HG03039 (cell line): ENCODE results near the gene ANGPTL5.
"Not testable (repeated sequence)": the region's sequence is repeated elsewhere in the genome, so short reads cannot be mapped to it uniquely, and the experiment has no call there.

Experiments
- ATAC-seq: cut with Tn5 transposase; IDR thresholded peaks from one replicate; pipeline ENCODE4 v1.9.1; 2021; ENCODE audit warnings: mild to moderate bottlenecking, moderate library complexity; ENCODE audit not compliant: unreplicated experiment

ANGPTL5 gene

DNA sequence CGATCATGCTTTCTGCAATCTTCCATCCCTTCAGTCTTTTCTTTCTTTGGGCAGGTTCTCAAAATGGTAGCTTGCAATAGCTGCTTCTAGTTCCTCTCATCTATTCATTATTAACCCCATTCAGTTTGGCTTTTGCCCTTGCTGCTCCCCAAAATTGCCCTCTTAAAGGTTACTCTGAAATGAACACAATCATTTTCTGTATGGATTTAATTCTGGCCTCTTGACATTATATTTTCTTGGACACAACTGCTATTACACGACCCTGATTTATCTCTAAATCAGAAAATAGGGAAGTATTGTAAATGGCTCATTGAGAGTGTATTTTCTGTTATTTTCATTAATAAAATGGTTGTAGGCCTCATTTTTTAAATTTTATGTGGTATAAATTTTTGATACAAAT lies at the start of gene ANGPTL5:
TSS of gene ANGPTL5 (minus strand) at position 101 of the 400 bp plus-strand sequence. CDS start 8,613 bp downstream, outside the sequence.
- ATAC-seq: no peak

- not testable (repeated sequence) for ATAC-seq
Observed at GRCh38 chr11:101964200-101964599, 47.9 kb upstream of the ANGPTL5 start.

GRCh38 chr11:101960231-101960630 lies 43.9 kb upstream of the ANGPTL5 start:
- no peak for ATAC-seq

- no peak for ATAC-seq
Observed at GRCh38 chr11:101955701-101956100, 39.4 kb upstream of the ANGPTL5 start.

DNA sequence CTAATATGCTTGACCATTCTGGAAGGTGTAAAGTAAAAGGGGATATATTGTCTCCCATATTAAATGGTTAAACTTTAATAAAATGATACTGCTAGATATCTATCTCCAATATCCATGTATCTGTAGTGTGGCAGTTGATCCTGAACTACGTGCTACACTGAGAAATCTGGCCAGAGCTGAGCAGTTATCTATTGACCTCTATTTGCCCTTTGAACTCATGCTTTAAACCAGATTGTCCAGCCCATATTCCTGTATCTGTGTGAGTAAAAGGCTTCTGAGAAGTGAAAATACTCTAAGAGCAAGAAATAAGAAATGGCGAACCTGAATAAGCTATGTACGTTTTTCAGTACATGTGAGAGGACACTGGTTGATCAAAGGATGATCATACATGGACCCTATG lies 39.0 kb upstream of the ANGPTL5 start:
- no peak for ATAC-seq

DNA sequence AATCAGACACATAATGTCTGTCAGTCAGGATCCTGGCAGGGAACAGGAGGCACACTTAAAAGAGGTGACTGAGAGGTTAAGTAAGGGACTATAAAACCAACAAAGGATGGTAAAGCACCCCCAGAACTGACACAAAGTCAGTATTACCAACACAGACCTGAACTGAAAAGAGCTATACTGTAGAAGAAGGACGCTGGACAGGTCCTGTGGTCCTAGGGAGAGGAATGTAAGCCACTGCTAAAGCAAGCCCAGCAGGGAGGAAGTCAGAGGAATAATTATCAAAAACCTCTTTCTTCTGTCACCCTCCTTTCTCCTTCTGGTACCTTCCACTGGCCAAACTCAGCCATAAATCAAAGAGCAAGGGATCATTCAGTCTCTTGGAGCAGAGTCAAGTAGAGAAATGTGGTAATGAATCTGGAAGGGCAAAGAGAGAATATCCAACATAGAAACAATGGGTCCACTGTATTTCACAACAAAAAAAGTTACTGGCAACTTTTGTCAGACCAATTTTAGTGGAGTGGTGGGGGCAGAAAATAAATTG lies 33.4 kb upstream of the ANGPTL5 start:
- no peak for ATAC-seq

- no peak for ATAC-seq
Observed at GRCh38 chr11:101945448-101945847, 29.1 kb upstream of the ANGPTL5 start.

DNA sequence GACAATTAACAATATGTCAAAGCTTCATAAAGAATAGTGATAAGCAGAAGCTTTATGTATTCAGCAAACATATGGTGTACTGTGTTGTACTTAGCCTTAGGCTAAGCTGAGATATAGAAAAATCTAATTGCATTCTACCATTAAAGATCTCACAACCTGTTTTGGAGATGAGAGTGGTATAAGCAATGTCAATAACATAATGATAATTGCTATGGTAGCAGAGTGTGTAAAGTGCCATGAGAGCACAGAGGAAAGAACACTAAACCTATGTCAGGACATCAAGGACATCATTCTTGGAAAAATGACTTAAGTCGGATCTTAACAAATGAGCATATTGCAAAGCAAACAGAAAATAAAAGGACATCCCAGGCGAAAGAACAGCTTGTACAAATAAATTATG lies 28.6 kb upstream of the ANGPTL5 start:
- ATAC-seq: no peak

- no peak for ATAC-seq
Observed at GRCh38 chr11:101940901-101941520, 24.7 kb upstream of the ANGPTL5 start.

GRCh38 chr11:101931692-101932091 lies 15.4 kb upstream of the ANGPTL5 start:
- ATAC-seq: no peak

DNA sequence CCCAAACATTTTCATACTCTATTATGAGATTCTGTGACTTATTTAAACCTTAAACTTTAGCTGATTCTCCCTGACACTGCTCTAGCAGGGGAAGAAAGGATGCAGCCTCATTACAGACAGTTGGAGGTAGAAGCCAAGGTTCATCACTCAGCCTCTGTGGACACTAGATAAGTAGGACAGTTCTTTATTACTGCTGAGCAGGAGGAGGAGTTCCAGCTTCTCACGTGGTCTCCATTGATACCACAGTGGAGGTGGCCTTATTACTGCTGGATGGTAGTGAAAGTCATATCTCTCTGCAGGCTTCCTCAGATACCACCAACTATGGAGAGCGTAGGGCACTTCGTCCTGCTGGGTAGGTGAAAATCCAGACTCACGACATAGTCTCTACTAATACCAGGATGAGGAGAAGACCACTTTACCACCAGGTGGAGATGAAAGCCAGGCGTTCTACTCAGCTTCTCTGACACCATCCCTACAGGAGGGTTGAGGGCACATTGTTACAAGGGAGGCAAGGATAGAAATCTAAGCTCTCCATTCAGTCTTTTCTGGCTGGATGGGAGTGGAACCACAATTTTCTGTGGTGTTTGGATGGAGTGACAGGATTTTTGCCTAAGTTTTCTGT lies 13.1 kb upstream of the ANGPTL5 start:
- ATAC-seq: no peak

GRCh38 chr11:101923554-101923953 lies 7.2 kb upstream of the ANGPTL5 start:
- no peak for ATAC-seq

DNA sequence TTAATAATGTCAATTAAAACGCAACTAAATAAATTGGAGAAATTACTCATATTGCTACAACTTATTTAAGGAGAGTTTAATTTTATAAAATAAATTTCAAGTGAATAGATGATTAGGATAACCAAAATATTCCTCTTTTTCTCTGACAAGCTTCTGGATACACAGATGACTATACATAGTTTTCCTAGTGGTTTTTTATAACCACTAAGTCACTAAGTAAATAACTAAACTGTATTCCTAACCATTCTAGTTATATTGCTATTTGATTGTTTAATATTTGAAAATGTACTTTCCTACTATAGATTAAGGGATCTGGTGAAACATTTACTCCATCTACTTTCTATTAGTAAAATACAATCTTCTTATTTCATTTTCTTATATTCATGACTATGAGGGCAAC lies 4.7 kb upstream of the ANGPTL5 start:
- ATAC-seq: no peak

DNA sequence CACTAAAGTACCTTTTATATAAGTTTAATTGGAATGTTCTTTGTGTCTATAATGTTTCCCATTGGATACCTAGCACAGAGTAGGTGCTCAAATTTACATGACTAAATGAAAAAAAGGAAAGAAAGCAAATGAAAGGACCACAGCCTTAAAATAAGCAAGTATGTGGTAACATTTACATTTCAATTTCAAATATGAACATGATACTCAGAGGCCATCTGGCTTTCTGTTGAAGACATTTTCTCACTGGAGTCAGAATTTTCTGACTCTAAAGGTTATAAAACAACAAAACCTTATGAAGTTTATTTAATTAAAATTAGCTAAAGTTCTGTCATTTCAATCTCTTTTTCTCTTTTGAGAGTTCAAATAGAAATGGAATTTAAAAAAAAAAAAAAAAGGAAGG lies 904 bp upstream of the ANGPTL5 start:
- ATAC-seq: no peak

DNA sequence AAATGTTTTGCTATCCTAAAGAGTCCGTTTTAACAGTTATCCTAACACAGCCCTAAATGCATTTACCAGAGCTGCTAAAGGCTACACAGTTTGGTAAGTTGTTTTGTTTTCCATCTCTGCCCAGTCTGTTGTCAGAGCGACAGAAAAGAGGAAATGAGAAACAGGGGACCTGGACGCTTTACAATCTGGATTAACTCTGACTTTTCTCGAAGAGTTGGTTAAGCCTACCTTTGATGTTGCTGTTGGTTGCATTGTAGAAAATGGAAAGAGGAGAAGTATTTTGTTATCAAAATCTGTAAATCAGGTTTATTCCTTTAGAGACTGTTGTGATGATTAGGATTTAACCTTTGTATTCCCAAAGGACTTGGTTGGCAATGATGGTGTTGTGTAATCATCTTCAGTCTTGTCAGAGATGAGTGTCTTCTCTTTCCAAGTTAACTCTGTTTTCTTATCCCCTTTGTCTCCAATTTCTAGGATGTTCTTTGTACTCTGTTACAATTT lies 481 bp downstream of the ANGPTL5 start:
- no peak for ATAC-seq

DNA sequence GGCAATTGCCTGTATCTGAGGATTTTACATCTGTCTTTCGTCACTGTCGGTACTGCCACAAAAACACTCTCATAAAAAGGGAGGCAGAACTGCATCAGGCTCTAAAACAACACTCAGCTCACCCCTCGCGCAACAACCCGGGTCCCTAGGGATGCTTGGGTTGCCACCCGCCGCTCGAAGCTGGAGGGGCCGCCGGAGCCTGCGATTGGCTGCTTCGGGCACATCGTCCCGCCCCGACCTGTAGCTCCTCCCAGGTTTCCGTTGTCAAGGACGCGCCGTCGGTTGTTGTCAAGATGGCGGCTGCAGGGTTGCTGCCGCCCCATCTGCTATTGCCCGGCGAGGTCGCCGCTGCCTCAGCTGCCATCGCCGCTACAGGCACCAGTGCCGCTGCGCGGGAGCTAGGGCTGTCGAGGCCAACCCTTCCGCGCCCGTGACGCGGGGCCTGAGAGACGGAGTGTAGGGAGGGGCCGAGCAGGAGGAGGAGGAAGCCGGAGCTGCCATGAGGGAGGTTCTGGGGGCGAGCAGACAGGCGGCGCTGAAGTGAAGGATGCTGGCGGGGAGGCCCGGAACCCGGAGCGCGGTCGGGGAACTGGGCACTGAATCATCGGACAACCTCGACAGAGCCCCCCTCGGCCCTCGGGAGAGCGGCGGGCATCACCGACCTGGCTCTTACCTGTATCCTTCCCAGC lies 1.4 kb downstream of the ANGPTL5 start, which contains the start of gene CEP126:
TSS of gene CEP126 (plus strand) at position 273 of the 689 bp plus-strand sequence. CDS start at position 548, 275 bp downstream.
- peak; percentile 100 for ATAC-seq

- no peak for ATAC-seq
Observed at GRCh38 chr11:101914341-101914737, 2.0 kb downstream of the ANGPTL5 start.

GRCh38 chr11:101913656-101914055 lies 2.7 kb downstream of the ANGPTL5 start:
- ATAC-seq: no peak

- ATAC-seq: no peak
Observed at GRCh38 chr11:101912823-101913284, 3.5 kb downstream of the ANGPTL5 start.

GRCh38 chr11:101909087-101909486 lies 7.2 kb downstream of the ANGPTL5 start:
- no peak for ATAC-seq

DNA sequence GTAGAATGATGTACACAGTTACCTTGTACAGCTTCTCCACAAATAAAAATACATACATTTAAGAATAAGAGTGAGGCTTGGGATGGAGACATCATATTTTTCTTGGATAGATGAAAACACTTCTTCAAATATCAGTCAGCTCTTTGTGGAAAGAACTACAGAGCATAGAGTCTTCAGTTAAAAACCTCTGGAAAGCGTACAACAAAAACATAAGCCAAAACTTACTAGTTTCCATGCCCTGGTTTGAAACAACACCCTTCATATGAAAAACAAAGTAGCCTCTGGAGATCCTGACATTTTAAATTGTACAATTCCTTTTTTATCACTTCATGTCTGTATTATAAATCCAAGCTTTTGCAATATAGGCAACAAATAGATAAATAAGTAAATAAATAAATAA lies 8.5 kb downstream of the ANGPTL5 start:
- ATAC-seq: no peak
